DND-41 (cell line): ENCODE measurements around the gene ICOS.

Experiments
- ATAC-seq: fragments of 200-7000 bp; cut with Tn5 transposase; 3 replicates; pipeline ENCODE4 v1.9.1; 2021; ENCODE audit warnings: low read depth; ENCODE audit not compliant: insufficient read depth
- DNase-seq: peaks from one replicate; pipeline ENCODE4 v3.0.0-alpha.2; 2020
- H2AFZ ChIP-seq: 2 replicates; pipeline ENCODE4 v1.6.0; 2012; ENCODE audit warnings: low read depth, low read length
- H3K27ac ChIP-seq: 2 replicates; pipeline ENCODE4 v1.5.1; 2012; ENCODE audit warnings: low read length, inconsistent platforms
- H3K27me3 ChIP-seq: fragments of 200-600 bp; sonication (generic); 2 replicates; pipeline ENCODE4 v1.6.0; 2012; ENCODE audit warnings: low read length, mild to moderate bottlenecking, inconsistent platforms; ENCODE audit not compliant: insufficient read depth, poor library complexity
- H3K36me3 ChIP-seq: 2 replicates; pipeline ENCODE4 v1.5.1; 2012; ENCODE audit warnings: low read length, inconsistent platforms; ENCODE audit not compliant: insufficient read depth
- H3K4me1 ChIP-seq: 2 replicates; pipeline ENCODE4 v1.5.1; 2012; ENCODE audit warnings: mild to moderate bottlenecking, low read length; ENCODE audit not compliant: insufficient read depth
- H3K4me2 ChIP-seq: 2 replicates; pipeline ENCODE4 v1.6.0; 2012; ENCODE audit warnings: mild to moderate bottlenecking, moderate library complexity, low read length, inconsistent platforms; ENCODE audit not compliant: insufficient read depth
- H3K4me3 ChIP-seq, 2 experiments: fragments of 200-600 bp in 1 of 2; shearing (Covaris generic) in 1 of 2; 2 replicates each; pipeline ENCODE4 v1.5.1; 2012 to 2016; ENCODE audit warnings: inconsistent platforms in 2 of 2, low read length in 2 of 2, mild to moderate bottlenecking in 2 of 2, low read depth in 1 of 2, moderate library complexity in 1 of 2
- H3K79me2 ChIP-seq: 2 replicates; pipeline ENCODE4 v1.6.0; 2012; ENCODE audit warnings: low read length, inconsistent platforms; ENCODE audit not compliant: insufficient read depth
- H3K9ac ChIP-seq: 2 replicates; pipeline ENCODE4 v1.6.0; 2012; ENCODE audit warnings: low read depth, mild to moderate bottlenecking, inconsistent platforms, low read length, moderate library complexity
- H3K9me3 ChIP-seq: 2 replicates; pipeline ENCODE4 v1.5.1; 2012; ENCODE audit warnings: low read length, moderate library complexity, mild to moderate bottlenecking, inconsistent platforms; ENCODE audit not compliant: insufficient read depth, severe bottlenecking
- H4K20me1 ChIP-seq: 2 replicates; pipeline ENCODE4 v1.6.0; 2012; ENCODE audit warnings: low read length; ENCODE audit not compliant: insufficient read depth
- CTCF ChIP-seq: IDR thresholded peaks from 2 replicates; pipeline ENCODE4 v1.5.1; 2012; ENCODE audit warnings: borderline replicate concordance, low read length, moderate library complexity, mild to moderate bottlenecking; ENCODE audit not compliant: poor library complexity, severe bottlenecking; ENCODE audit errors: extremely low read depth
- EZH2 ChIP-seq: IDR thresholded peaks from 3 replicates; pipeline ENCODE4 v1.6.1; 2012; ENCODE audit warnings: borderline replicate concordance, low read depth, mild to moderate bottlenecking, moderate library complexity, low read length, inconsistent platforms; ENCODE audit not compliant: severe bottlenecking

ICOS gene

GRCh38 chr2:203893840-203894239, 42.7 kb upstream of the ICOS start:
- ATAC-seq (no peak), DNase-seq (no peak)
- Histone ChIP-seq H3K4me2 (no peak overlapping the region), H2AFZ (no peak overlapping the region), H4K20me1 (no peaks in the 10 kb centered on the region), H3K9me3 (no peaks in the 10 kb centered on the region), H3K36me3 (no peaks in the 10 kb centered on the region), H3K9ac (no peak overlapping the region), H3K4me3 (no peak overlapping the region), H3K79me2 (no peaks in the 10 kb centered on the region), H3K4me1 (no peaks in the 10 kb centered on the region), H3K27me3 (no peaks in the 10 kb centered on the region), H3K27ac (no peak overlapping the region)
- TF ChIP-seq EZH2 (no peak), CTCF (no peak)

GRCh38 chr2:203894262-203894661, 42.3 kb upstream of the ICOS start:
- ATAC-seq (no peak), DNase-seq (no peak)
- H3K4me1 ChIP-seq, result no peaks in the 10 kb centered on the region
- H3K9me3 ChIP-seq, result no peaks in the 10 kb centered on the region
- no peak overlapping the region for H3K27ac ChIP-seq
- no peak overlapping the region for H3K4me3 ChIP-seq
- H4K20me1 ChIP-seq, result no peaks in the 10 kb centered on the region
- no peaks in the 10 kb centered on the region for H3K36me3 ChIP-seq
- no peaks in the 10 kb centered on the region for H3K79me2 ChIP-seq
- H2AFZ ChIP-seq, result no peak overlapping the region
- no peaks in the 10 kb centered on the region for H3K27me3 ChIP-seq
- no peak for TF ChIP-seq CTCF
- TF ChIP-seq EZH2, result no peak
- H3K4me2 ChIP-seq, result no peak overlapping the region
- H3K9ac ChIP-seq, result no peak overlapping the region

- TF ChIP-seq CTCF (no peak), EZH2 (no peak)
- no peak overlapping the region for H2AFZ ChIP-seq
- no peak overlapping the region for H3K27ac ChIP-seq
- H3K27me3 ChIP-seq, result no peaks in the 10 kb centered on the region
- no peaks in the 10 kb centered on the region for H3K4me1 ChIP-seq
- no peaks in the 10 kb centered on the region for H3K79me2 ChIP-seq
- H4K20me1 ChIP-seq, result no peaks in the 10 kb centered on the region
- H3K4me3 ChIP-seq, result no peak overlapping the region
- ATAC-seq (no peak), DNase-seq (no peak)
- H3K4me2 ChIP-seq, result no peak overlapping the region
- no peak overlapping the region for H3K9ac ChIP-seq
- no peaks in the 10 kb centered on the region for H3K36me3 ChIP-seq
- peaks cover 13% of the 10 kb centered on the region for H3K9me3 ChIP-seq
Measured at GRCh38 chr2:203897544-203897943, 39.0 kb upstream of the ICOS start.

GRCh38 chr2:203898657-203899056, 37.9 kb upstream of the ICOS start:
- H4K20me1 ChIP-seq, result no peaks in the 10 kb centered on the region
- no peaks in the 10 kb centered on the region for H3K36me3 ChIP-seq
- no peak for ATAC-seq
- no peak overlapping the region for H3K27ac ChIP-seq
- H3K27me3 ChIP-seq, result no peaks in the 10 kb centered on the region
- peaks cover 17% of the 10 kb centered on the region for H3K9me3 ChIP-seq
- H3K9ac ChIP-seq, result no peak overlapping the region
- H3K79me2 ChIP-seq, result no peaks in the 10 kb centered on the region
- TF ChIP-seq EZH2, result no peak
- no peak for TF ChIP-seq CTCF
- no peak for DNase-seq
- no peak overlapping the region for H3K4me3 ChIP-seq
- no peak overlapping the region for H2AFZ ChIP-seq
- H3K4me1 ChIP-seq, result no peaks in the 10 kb centered on the region
- H3K4me2 ChIP-seq, result no peak overlapping the region
